ENCODE data around the gene TBP.

DNA sequence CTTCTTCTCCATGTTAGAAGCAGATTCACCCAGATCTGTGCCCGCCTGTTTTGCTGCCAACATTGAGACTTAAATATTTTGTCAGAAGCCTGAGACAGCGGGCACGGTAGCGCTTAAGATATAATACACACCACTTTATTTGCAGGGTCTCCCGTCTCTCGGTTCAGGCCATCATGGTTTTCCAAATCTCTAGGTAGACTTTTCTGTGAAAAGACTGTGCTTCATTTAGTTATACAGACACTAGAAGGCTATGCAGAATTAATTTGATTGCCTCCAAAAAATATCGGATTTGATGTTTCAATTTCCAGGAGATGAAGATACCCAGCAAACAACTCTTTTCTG lies 598 bp downstream of the TBP start:
- TF ChIP-seq, protein P1, sequence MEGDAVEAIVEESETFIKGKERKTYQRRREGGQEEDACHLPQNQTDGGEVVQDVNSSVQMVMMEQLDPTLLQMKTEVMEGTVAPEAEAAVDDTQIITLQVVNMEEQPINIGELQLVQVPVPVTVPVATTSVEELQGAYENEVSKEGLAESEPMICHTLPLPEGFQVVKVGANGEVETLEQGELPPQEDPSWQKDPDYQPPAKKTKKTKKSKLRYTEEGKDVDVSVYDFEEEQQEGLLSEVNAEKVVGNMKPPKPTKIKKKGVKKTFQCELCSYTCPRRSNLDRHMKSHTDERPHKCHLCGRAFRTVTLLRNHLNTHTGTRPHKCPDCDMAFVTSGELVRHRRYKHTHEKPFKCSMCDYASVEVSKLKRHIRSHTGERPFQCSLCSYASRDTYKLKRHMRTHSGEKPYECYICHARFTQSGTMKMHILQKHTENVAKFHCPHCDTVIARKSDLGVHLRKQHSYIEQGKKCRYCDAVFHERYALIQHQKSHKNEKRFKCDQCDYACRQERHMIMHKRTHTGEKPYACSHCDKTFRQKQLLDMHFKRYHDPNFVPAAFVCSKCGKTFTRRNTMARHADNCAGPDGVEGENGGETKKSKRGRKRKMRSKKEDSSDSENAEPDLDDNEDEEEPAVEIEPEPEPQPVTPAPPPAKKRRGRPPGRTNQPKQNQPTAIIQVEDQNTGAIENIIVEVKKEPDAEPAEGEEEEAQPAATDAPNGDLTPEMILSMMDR (IDR thresholded peaks at IDR 0.05): no peak
- no peak for TF ChIP-seq POLR2A (IDR thresholded peaks at IDR 0.05)

Measured in breast epithelium (tissue), 3 donors.